HepG2 (cell line): ENCODE measurements around the gene NEK3. TPM values are rescaled to one million over a fixed set of nuclear protein-coding genes. Genes with fewer than 3 reads are reported as not detected.
A peak's percentile ranks its signal among the peaks of the same experiment; 100 is the strongest.

Experiments
- ASH2L ChIP-seq: fragments of 300-600, 200-600 bp; sonication (generic); IDR thresholded peaks from 2 replicates; pipeline ENCODE4 v1.7.0; 2017; ENCODE audit warnings: low read depth, mild to moderate bottlenecking, moderate library complexity, mixed read lengths, low read length; ENCODE audit not compliant: insufficient read length
- CEBPB ChIP-seq: IDR thresholded peaks from 2 replicates; pipeline ENCODE4 v1.6.1; 2011; ENCODE audit warnings: low read depth, low read length, improper control_type of control experiment, borderline replicate concordance
- EP300 ChIP-seq, 3 experiments: sonication (generic) in 1 of 3; formaldehyde crosslinking in 1 of 3; IDR thresholded peaks; 2 replicates each; pipeline versions ENCODE4 v1.5.1 to v1.6.1; 2011 to 2020; ENCODE audit warnings: low read depth in 2 of 3, low read length in 2 of 3, borderline replicate concordance in 1 of 3, improper control_type of control experiment in 1 of 3, mild to moderate bottlenecking in 1 of 3, missing genetic modification reagents in 1 of 3, moderate library complexity in 1 of 3
- EZH2 ChIP-seq: conservative IDR thresholded peaks from 2 replicates; pipeline ENCODE4 v1.6.1; 2012; ENCODE audit warnings: mild to moderate bottlenecking, low read depth, low read length, moderate library complexity
- GABPA ChIP-seq, 2 experiments: IDR thresholded peaks; 2 replicates each; pipeline ENCODE4 v1.6.1; 2011 to 2016; ENCODE audit warnings: low read depth in 2 of 2, low read length in 1 of 2, missing biosample characterization in 1 of 2, missing genetic modification characterization in 1 of 2
- JUNB ChIP-seq: sonication (generic); formaldehyde crosslinking; IDR thresholded peaks from 2 replicates; pipeline ENCODE4 v1.8.0; 2022; ENCODE audit warnings: missing genetic modification reagents, mild to moderate bottlenecking, borderline replicate concordance
- MIER2 ChIP-seq: IDR thresholded peaks from 2 replicates; pipeline ENCODE4 v1.6.1; 2016; ENCODE audit warnings: missing biosample characterization, missing genetic modification reagents
- NFKB2 ChIP-seq: sonication (generic); formaldehyde crosslinking; IDR thresholded peaks from 2 replicates; pipeline ENCODE4 v1.4.0; 2020; ENCODE audit warnings: missing genetic modification reagents, borderline replicate concordance
- NR2F2 ChIP-seq: IDR thresholded peaks from 2 replicates; pipeline ENCODE4 v1.6.1; 2012; ENCODE audit warnings: low read depth, inconsistent platforms, borderline replicate concordance
- POLR2A ChIP-seq, 2 experiments: IDR thresholded peaks; 2 replicates each; pipeline ENCODE4 v1.6.1; 2011; ENCODE audit warnings: low read depth in 2 of 2, low read length in 2 of 2, mild to moderate bottlenecking in 1 of 2, moderate library complexity in 1 of 2; ENCODE audit not compliant: insufficient read depth in 1 of 2
- RNF219 ChIP-seq: sonication (generic); formaldehyde crosslinking; IDR thresholded peaks from 2 replicates; pipeline ENCODE4 v1.5.0; 2020; ENCODE audit warnings: mild to moderate bottlenecking, missing genetic modification reagents
- TFE3 ChIP-seq: IDR thresholded peaks from 2 replicates; pipeline ENCODE4 v1.6.1; 2016
- ZNF253 ChIP-seq: sonication (generic); formaldehyde crosslinking; IDR thresholded peaks from 2 replicates; pipeline ENCODE4 v1.8.0; 2022; ENCODE audit warnings: mild to moderate bottlenecking, missing genetic modification reagents, borderline replicate concordance
- ZNF33A ChIP-seq: sonication (generic); formaldehyde crosslinking; IDR thresholded peaks from 2 replicates; pipeline ENCODE4 v1.5.1; 2020; ENCODE audit warnings: missing genetic modification reagents, mild to moderate bottlenecking, moderate library complexity, borderline replicate concordance
- ZNF362 ChIP-seq: sonication (generic); formaldehyde crosslinking; IDR thresholded peaks from 2 replicates; pipeline ENCODE4 v1.4.0; 2020; ENCODE audit warnings: missing genetic modification reagents, mild to moderate bottlenecking, borderline replicate concordance
- ZNF572 ChIP-seq: sonication (generic); formaldehyde crosslinking; IDR thresholded peaks from 2 replicates; pipeline ENCODE4 v1.5.1; 2020; ENCODE audit warnings: mild to moderate bottlenecking, missing genetic modification reagents
- ZNF7 ChIP-seq: IDR thresholded peaks from 2 replicates; pipeline ENCODE4 v1.6.1; 2016; ENCODE audit warnings: missing biosample characterization, missing genetic modification reagents
- polyA plus RNA-seq, 8 experiments: library from polyadenylated mRNA; depleted of rRNA in 3 of 8; stranded (reverse) in 7 of 8; unstranded in 1 of 8; fragments of >200 nt; fragmentation: Illumina TruSeq in 4 of 8; extraction: Trizol in 4 of 8; gene quantifications; 2 replicates each; pipeline versions ENCODE4 v1.2.1 to v1.2.3, GENCODE V29; 2011 to 2016; ENCODE audit warnings: low read depth in 4 of 8, missing spikeins in 1 of 8, mixed read lengths in 1 of 8; ENCODE audit not compliant: insufficient read depth in 1 of 8
- total RNA-seq, 5 experiments: library from RNA; depleted of rRNA; stranded (reverse); fragments of >200 nt; fragmentation: Illumina TruSeq; extraction: Trizol; gene quantifications; 2 replicates each; pipeline ENCODE4 v1.2.3, GENCODE V29; 2016; ENCODE audit warnings: low read depth in 1 of 5
- TF ChIP-seq, protein P1 (sequence below): IDR thresholded peaks from 2 replicates; pipeline ENCODE4 v1.6.1; 2016; ENCODE audit warnings: missing compliant biosample characterization, missing genetic modification reagents, borderline replicate concordance
- TF ChIP-seq, protein P2 (sequence below): sonication (generic); formaldehyde crosslinking; conservative IDR thresholded peaks from 2 replicates; pipeline ENCODE4 v1.8.0; 2022; ENCODE audit warnings: mild to moderate bottlenecking, moderate library complexity, missing genetic modification reagents

Gene NEK3
- total and polyA plus RNA-seq, 2 of the 13 experiments (the other 11 are each of a cell fraction or from before 2014, with no cell fraction given) = 36.7 to 68.2 TPM

- TF ChIP-seq RNF219 (CRISPR knock-in tag) (no peak), ZNF253 (no peak), NR2F2 (peak; percentile 92), ASH2L (peak; percentile 89), CEBPB (no peak), EZH2 (no peak), TFE3 (CRISPR knock-in tag) (no peak), ZNF362 (peak; percentile 92), ZNF7 (CRISPR knock-in tag) (no peak), NFKB2 (CRISPR knock-in tag) (no peak), EP300 (IDR thresholded peaks at IDR 0.05; ENCODE audit: low read depth in 2 of 2, low read length in 2 of 2) (peak in 1 of 2 experiments; percentile 84; a peak in 2 of 4 replicates), EP300 (CRISPR knock-in tag; IDR thresholded peaks at IDR 0.05; ENCODE audit: borderline replicate concordance) (peak; percentile 63; the same call in 1 of the 2 replicates), MIER2 (CRISPR knock-in tag) (no peak), JUNB (CRISPR knock-in tag) (no peak), ZNF33A (CRISPR knock-in tag) (no peak), ZNF572 (CRISPR knock-in tag) (no peak), POLR2A (IDR thresholded peaks at IDR 0.05; ENCODE audit: insufficient read depth in 1 of 2, low read depth in 2 of 2, low read length in 2 of 2) (peak in 1 of 2 experiments; percentile 31; a peak in 1 of 4 replicates), GABPA (IDR thresholded peaks at IDR 0.05; ENCODE audit: low read depth, low read length) (no peak), GABPA (CRISPR knock-in tag; IDR thresholded peaks at IDR 0.05; ENCODE audit: low read depth) (0 out of 2 replicates have a peak, but pooled peaks have one; percentile 30)
- TF ChIP-seq, protein P1, sequence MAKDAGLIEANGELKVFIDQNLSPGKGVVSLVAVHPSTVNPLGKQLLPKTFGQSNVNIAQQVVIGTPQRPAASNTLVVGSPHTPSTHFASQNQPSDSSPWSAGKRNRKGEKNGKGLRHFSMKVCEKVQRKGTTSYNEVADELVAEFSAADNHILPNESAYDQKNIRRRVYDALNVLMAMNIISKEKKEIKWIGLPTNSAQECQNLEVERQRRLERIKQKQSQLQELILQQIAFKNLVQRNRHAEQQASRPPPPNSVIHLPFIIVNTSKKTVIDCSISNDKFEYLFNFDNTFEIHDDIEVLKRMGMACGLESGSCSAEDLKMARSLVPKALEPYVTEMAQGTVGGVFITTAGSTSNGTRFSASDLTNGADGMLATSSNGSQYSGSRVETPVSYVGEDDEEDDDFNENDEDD (CRISPR knock-in tag) = no peak
- TF ChIP-seq, protein P2, sequence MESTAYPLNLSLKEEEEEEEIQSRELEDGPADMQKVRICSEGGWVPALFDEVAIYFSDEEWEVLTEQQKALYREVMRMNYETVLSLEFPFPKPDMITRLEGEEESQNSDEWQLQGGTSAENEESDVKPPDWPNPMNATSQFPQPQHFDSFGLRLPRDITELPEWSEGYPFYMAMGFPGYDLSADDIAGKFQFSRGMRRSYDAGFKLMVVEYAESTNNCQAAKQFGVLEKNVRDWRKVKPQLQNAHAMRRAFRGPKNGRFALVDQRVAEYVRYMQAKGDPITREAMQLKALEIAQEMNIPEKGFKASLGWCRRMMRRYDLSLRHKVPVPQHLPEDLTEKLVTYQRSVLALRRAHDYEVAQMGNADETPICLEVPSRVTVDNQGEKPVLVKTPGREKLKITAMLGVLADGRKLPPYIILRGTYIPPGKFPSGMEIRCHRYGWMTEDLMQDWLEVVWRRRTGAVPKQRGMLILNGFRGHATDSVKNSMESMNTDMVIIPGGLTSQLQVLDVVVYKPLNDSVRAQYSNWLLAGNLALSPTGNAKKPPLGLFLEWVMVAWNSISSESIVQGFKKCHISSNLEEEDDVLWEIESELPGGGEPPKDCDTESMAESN (CRISPR knock-in tag) = no peak
Observed at GRCh38 chr13:52162279-52163101, 3.1 kb upstream of the NEK3 start (continued).
